ENCODE results near the gene ZNF101.
A peak's percentile ranks its signal among the peaks of the same experiment; 100 is the strongest.

The ZNF101 gene

DNA sequence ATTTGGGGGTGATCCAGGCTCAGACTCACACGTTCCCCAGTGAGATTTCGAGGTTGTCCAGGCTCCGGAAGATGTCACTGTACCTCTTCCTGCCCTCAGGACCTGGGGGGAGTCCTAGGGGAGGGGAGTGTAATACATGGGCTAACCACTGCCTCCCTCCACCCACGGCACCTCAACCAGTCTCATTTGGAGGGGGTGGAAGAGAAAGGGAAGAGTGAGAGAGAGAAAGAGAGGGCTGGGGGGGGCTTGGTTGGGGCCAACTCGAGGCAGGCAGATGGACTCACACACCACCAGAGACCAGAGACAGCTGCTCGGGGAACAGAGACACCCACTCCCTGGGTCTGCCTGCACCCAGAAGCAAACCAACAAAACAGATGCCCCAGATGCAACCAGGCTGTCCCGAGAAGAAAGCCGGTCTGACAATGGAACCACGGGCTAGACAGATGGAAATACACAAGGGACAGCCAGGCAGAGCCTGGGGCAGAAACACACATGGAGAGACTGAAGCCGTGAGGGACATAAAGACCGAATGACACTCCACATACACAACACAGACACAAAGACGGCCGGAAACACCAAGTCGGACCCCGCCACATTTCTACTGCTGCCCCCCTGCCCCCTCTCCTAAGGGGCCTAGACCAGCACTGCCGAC, 26.0 kb upstream of the ZNF101 start:
- DNase-seq (ENCODE audit: low spot score), result peak; percentile 56

- DNase-seq (ENCODE audit: low spot score), result peak; percentile 93
These were observed 25.2 kb upstream of the ZNF101 start, which contains the start of gene GMIP for GRCh38 chr19:19643158-19644053. Gene GMIP, minus strand, starts transcription at chr19:19643657. Its CDS starts 128 bp downstream, at chr19:19643529.

- no peak for DNase-seq (ENCODE audit: low spot score)
These were observed 24.6 kb upstream of the ZNF101 start for GRCh38 chr19:19644054-19644388.

DNA sequence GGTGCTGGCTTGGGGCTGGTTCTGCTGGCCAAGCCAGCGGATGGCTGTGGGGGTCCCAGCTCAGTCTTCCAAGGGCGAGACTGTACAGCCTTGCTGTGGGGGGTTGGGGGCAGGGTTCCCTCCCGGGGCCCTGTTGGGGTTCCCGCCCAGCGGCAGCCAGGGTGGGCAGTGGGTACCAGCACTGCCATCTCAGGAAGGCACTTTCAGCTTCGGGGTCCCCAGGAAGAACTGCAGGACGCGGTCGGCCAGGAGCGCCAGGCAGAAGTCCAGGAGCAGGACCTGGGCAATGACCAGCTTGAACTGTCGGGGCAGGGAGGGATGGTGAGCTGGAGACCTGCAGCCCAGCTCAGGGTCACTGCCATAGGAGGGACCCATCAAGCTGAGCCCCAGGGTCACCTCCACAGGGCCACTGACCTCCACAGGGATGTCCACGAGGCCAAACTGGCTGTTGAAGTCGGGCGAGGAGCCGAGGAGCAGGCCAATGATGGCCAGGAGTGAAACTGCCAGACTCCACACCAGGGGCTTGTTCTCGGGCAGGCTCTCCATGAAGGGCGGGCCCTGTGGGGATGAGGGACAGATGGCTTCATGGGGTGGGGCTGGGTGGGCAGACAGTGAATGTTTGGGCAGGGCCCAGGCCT, 23.3 kb upstream of the ZNF101 start:
- no peak for DNase-seq (ENCODE audit: low spot score)

DNA sequence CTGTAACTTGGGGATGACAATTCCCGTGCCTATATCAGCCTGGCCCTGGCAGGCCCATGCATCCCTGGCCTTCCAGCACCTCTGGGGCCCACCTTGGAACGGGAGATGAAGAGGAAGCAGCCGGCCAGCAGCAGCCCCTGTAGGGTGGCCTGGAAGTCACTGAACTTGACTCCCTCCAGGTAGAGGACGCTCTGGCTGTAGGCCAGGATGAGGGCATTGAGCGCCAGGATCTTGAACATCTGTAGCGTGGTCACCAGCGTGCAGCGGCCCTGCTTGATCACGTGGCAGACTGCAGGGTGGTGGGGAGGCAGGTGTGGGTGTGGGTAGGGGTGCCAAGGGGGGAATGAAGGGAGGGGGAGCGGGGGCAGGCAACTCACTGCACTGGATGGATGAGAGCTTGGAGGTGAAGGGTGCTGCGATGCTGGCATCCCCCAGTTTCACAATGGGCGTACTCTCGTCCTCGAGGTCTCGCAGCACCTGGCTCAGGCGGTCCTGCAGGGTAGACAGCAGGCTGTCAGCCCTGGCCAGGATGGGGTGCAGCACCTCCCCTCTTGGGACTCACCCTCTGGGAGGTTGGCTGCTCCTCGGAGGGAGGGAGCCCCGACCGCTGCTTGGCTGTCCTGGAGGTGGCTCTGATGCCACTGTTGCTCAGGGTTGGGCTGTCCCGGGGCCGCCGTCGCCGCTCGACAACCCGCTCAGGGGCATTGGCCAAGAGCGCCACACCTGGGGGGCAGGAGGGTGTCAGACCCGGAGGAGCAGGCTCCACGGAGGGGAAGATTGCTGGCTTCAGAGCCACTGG, 21.4 kb upstream of the ZNF101 start:
- no peak for DNase-seq (ENCODE audit: low spot score)

DNA sequence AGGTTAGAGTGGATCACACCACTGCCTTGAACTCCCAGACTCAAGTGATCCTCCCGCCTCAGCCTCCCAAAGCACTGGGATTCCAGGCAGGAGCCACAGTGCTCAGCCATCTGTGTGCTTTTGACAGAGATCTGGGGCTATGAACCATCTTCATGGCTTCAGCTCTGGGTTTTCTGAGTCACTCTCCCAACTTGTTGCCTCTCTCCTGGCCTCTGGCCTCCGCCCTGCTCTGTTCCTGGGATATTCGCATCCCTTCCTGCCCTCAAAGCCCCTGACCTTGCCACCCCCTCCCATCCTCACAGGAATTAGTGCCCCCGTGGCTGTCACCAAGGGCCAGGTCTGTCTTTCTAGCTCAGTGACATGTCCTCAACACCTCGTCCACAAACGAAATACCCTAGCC, 19.5 kb upstream of the ZNF101 start:
- DNase-seq (ENCODE audit: low spot score), result no peak

DNA sequence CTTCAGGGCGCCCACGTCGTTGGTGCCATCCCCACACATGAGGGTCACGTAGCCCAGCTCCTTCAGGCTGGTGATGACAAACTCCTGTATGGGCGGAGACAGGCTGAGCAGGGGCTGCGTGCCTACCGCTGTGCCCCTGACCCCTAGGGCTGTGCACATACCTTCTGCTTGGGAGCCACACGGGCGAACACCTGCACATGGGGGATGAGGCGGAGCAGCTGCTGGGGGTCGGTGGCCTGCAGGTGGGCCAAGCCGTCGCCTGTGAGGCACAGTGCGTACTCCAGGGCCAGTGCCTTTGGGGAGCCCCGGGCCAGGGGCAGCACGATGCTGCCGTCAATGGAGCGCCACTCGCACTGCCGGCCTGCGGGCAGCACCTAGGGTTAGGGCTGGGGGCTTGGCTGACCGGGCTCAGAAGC, 19.1 kb upstream of the ZNF101 start:
- DNase-seq (ENCODE audit: low spot score), result no peak

GRCh38 chr19:19650331-19650730, 18.3 kb upstream of the ZNF101 start:
- DNase-seq (ENCODE audit: low spot score), result no peak

- no peak for DNase-seq (ENCODE audit: low spot score)
These were observed 17.6 kb upstream of the ZNF101 start for GRCh38 chr19:19651076-19651475.

DNA sequence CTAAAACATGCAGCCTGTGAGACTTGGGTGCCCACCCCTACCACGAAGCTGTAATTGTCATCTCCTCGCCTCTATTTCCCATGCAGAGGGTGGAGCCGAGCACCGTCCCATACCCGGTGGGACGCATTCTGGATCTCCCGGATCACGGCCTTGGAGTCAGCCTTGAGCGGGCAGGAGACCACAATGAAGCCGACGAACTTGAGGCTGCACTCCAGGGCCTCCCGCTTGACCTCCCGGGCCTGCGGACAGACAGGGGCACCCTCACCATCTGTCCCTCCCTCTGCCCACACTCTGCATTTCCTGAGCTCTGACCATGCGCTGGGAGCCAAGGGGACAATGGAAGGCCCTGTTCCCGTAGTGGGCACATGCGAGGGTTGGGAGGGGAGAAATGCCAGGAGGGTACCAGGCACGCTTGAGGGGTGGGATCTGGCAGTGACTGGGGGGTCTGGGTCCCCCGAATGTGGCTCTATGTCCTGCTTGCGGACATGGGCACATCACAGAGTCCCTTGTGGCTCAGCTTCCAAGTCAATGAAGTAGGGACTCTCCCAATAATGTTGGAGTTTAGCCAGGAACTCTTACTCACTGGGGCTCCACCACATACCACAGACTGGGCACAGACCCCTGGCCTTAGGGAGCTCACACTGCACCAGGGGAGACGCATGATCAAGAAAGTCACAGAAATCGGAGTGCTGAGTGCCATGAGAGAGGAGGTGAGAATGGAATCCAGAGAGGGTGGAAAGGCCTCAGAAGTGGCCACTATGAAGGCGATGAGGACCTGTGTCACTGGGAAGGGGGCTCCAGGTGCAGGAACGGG, 15.9 kb upstream of the ZNF101 start:
- no peak for DNase-seq (ENCODE audit: low spot score)

DNA sequence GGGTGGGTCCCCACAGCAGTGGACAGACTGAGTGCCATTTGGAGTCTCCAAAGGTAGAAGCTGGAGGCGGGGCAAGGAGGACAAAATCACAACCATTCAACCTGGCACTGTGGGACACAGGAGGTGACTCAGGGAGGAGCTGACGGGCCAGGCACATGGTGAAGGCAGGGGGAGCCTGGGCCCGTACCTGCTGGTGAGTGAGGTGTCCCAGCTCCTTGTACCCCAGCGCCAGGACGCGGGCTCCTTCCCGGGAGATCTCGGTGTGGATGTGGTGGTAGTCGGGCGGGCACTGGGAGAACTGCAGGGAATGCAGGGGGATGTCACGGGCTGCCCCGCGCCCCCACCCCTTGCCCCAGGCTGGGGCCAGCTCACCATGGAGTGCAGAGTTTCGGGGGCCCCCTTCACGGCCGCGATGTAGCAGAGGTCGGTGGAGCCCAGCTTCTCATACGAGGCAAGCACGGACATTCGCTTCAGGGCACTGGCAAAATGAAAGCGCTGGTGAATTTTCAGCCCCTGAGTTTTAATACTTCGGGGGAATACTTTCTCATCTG, 15.0 kb upstream of the ZNF101 start:
- no peak for DNase-seq (ENCODE audit: low spot score)

GRCh38 chr19:19654441-19654840, 14.2 kb upstream of the ZNF101 start:
- peak; percentile 5 for DNase-seq (ENCODE audit: low spot score)

GRCh38 chr19:19655051-19655594, 13.5 kb upstream of the ZNF101 start:
- peak; percentile 5 for DNase-seq (ENCODE audit: low spot score)

GRCh38 chr19:19655641-19656343, 12.8 kb upstream of the ZNF101 start:
- DNase-seq (ENCODE audit: low spot score), result peak; percentile 3

DNA sequence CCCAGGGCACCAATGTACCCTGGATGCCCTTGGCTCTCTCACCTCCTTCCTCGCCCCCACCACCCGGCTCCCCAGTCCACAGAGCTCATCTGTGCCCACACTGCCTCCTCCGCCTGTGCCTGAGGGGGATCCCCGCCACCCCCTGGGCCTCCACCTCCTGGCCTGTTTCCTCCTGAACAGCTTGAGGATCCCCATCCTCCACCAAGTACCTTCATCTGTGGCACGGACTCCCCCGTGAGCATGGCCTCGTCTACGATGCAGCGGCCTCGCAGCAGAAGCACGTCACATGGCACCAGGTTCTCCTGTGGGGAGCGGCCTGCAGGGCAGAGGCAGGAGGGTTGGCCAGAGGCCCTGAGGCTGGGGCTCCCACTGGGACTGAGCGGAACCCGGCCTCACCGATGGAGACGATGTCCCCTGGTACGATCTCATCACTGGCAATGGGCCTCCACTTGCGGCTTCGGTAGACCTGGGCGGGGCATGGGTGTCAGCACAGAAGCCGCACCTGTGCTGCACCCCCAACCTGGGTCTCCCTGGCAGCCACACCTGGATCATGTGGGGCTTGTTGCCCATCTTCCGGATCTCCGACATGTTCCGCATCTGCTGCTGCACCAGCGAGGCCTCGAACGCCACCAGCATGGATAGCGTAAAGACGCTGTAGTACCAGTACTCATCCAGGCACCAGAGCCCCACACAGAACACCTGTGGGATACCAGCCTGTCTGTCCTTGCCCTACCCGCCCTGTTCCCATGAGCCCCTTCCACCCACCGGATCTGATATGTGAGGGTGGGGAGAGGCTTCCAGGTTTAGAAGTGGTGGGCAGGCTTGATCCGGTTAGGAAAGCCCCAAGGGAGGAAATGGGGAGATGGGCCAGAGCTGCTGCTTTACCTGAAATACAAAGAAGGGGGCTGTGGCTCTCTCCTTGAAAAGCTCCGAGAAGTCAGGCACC, 11.9 kb upstream of the ZNF101 start:
- peak; percentile 1 for DNase-seq (ENCODE audit: low spot score)

DNA sequence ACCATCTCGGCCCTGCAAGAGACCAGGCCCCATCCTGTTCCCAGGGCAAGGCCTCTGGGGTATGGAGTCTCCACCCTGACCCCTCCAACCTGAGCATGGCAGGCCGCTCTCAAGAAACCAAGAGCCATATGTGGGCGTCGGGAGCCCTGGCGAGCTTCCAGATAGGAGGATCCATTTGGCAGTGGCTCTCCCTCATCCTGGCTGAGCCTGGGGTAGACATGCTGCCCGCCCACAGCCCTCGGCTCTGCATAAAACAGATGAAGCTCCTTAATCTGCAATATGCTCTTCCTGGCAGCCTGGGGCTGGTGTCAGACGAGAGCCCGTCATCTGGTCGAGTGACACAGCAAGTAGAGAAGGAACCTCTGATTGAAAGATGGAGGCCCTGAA, 11.2 kb upstream of the ZNF101 start:
- DNase-seq (ENCODE audit: low spot score), result peak; percentile 3

DNA sequence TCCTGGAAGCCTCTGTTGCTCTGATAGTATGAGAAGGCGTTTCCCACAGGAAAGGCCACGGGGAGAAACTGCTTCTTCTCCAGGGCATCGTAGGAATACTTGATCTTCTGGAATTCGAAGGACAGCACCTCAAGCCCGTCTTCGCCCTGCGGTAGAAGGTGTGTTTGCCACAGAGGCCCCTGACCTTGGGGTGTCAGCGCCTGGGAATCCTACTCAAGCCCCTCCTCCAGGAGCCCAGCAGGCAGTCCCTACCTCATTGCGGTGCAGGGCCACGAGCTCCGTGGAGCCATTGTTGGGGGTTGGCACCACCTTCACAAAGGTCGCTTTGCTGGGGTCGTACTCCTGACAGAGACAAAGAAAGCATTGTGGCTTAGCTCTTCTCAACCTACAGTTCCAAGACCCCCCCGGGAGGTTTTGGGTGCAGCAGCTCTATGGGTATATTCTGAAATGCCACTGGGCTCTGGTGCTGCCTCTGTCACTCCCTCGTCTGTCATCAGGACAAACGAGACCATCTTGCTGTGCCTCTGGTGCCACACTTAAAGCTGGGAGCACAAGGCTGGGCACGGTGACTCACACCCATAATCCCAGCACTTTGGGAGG, 8.9 kb upstream of the ZNF101 start:
- DNase-seq (ENCODE audit: low spot score), result no peak

DNA sequence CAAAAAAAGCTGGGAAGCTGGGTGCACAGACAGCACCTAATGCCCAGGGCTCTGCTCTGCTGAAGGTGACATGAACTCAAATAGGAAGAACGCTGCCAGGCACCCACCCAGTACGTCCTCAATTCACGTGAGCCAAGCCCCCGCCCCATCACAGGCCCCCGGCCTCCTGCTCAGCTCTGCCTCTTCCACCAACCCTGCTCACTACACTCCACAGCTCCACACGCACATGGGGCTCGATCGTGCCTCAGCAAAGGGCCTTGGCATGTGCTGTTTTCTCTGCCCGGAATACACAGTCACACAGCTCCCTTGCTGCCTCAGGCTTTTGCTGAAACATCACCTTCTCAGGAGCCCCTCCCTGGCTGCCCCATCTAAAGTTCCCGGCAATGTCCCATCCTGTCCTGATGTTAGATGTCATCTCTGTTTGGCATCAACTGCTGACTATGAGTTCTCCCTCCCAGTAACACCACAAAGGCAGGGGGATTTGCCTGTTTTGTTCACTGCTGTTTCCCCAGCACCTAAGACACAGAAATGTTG, 7.4 kb upstream of the ZNF101 start:
- no peak for DNase-seq (ENCODE audit: low spot score)

Measured in AG08396 (cell line).